IMR-90 (cell line): Measurements from ENCODE around the gene VMAC. TPM values are rescaled to one million over a fixed set of nuclear protein-coding genes. Genes with fewer than 3 reads are reported as not detected.

ENCODE experiments used
- ATAC-seq: fragments of 200-7000 bp; cut with Tn5 transposase; 2 replicates; pipeline ENCODE4 v1.9.1; 2020; ENCODE audit warnings: low read depth, mild to moderate bottlenecking, moderate library complexity
- BruUV-seq: library from RNA; stranded (reverse); fragments of 400-500 nt; replicated peaks from 2 replicates; lab custom pipeline; 2021; lab: Mats Ljungman, UMichigan
- CTCF ChIA-PET: fragments of 300-600 bp; formaldehyde crosslinking; extraction: SDS; loops from one replicate; lab custom pipeline; 2021; ENCODE audit warnings: antibody characterized with exemption; lab: Yijun Ruan, JAX
- POLR2A ChIA-PET: fragments of 300-600 bp; sonication (Branson Sonifier 250); formaldehyde crosslinking; loops from one replicate; lab custom pipeline; 2022; ENCODE audit warnings: antibody characterized with exemption; ENCODE audit not compliant: unreplicated experiment; lab: Charles Lee
- DNase-seq: peaks from one replicate; pipeline ENCODE4 v3.0.0; 2013
- H2AFZ ChIP-seq: replicated peaks from 2 replicates; pipeline ENCODE3; 2013; ENCODE audit warnings: low read length, mild to moderate bottlenecking; ENCODE audit not compliant: poor library complexity
- H2AK5ac ChIP-seq: 2 replicates; pipeline ENCODE4 v1.6.1; 2013; ENCODE audit warnings: low read depth, low read length, inconsistent platforms
- H2AK9ac ChIP-seq: replicated peaks from 2 replicates; pipeline ENCODE3; 2013; ENCODE audit warnings: mild to moderate bottlenecking, low read depth, low read length, moderate library complexity; ENCODE audit not compliant: poor library complexity
- H2BK120ac ChIP-seq: 2 replicates; pipeline ENCODE4 v1.6.1; 2013; ENCODE audit warnings: low read depth, low read length, inconsistent platforms
- H2BK15ac ChIP-seq: 3 replicates; pipeline ENCODE4 v1.6.1; 2013; ENCODE audit warnings: low read depth, low read length, inconsistent platforms
- H2BK20ac ChIP-seq: 2 replicates; pipeline ENCODE4 v1.6.1; 2013; ENCODE audit warnings: low read depth, mild to moderate bottlenecking, inconsistent platforms, low read length, moderate library complexity
- H2BK5ac ChIP-seq: 2 replicates; pipeline ENCODE4 v1.6.1; 2013; ENCODE audit warnings: mild to moderate bottlenecking, low read depth, low read length, inconsistent platforms; ENCODE audit not compliant: poor library complexity, severe bottlenecking
- H3K14ac ChIP-seq: replicated peaks from 2 replicates; pipeline ENCODE4 v1.6.1; 2013; ENCODE audit warnings: low read depth, low read length, inconsistent platforms
- H3K18ac ChIP-seq: 2 replicates; pipeline ENCODE4 v1.6.1; 2013; ENCODE audit warnings: low read depth, low read length, control low read depth
- H3K23ac ChIP-seq: 2 replicates; pipeline ENCODE4 v1.6.1; 2013; ENCODE audit warnings: low read depth, low read length, inconsistent platforms
- H3K27ac ChIP-seq: 2 replicates; pipeline ENCODE4 v1.5.1; 2013; ENCODE audit warnings: mild to moderate bottlenecking, control low read depth, low read length; ENCODE audit not compliant: insufficient read depth
- H3K27me3 ChIP-seq: 2 replicates; pipeline ENCODE4 v1.6.1; 2013; ENCODE audit warnings: low read length; ENCODE audit not compliant: control insufficient read depth, insufficient read depth
- H3K36me3 ChIP-seq: 2 replicates; pipeline ENCODE4 v1.6.1; 2013; ENCODE audit warnings: low read length, mixed read lengths; ENCODE audit not compliant: control insufficient read depth, insufficient read depth
- H3K4ac ChIP-seq: 2 replicates; pipeline ENCODE4 v1.6.1; 2013; ENCODE audit warnings: low read depth, low read length, inconsistent platforms
- H3K4me1 ChIP-seq: 2 replicates; pipeline ENCODE4 v1.6.1; 2013; ENCODE audit warnings: low read length, mixed read lengths; ENCODE audit not compliant: control insufficient read depth, insufficient read depth
- H3K4me2 ChIP-seq: 2 replicates; pipeline ENCODE4 v1.6.1; 2013; ENCODE audit warnings: low read depth, mild to moderate bottlenecking, control low read depth, low read length, moderate library complexity
- H3K4me3 ChIP-seq: 2 replicates; pipeline ENCODE4 v1.5.1; 2013; ENCODE audit warnings: low read depth, mild to moderate bottlenecking, control low read depth, low read length, moderate library complexity; ENCODE audit not compliant: insufficient read depth
- H3K56ac ChIP-seq: 2 replicates; pipeline ENCODE4 v1.6.1; 2013; ENCODE audit warnings: low read length, inconsistent platforms; ENCODE audit not compliant: insufficient read depth; ENCODE audit errors: extremely low read depth
- H3K79me1 ChIP-seq, 2 experiments: 2 replicates each; pipeline ENCODE4 v1.6.1; 2013; ENCODE audit warnings: low read length in 2 of 2, inconsistent platforms in 1 of 2, low read depth in 1 of 2
- H3K9ac ChIP-seq: 2 replicates; pipeline ENCODE4 v1.6.1; 2013; ENCODE audit warnings: low read depth, low read length, control low read depth
- H3K9me1 ChIP-seq: 2 replicates; pipeline ENCODE4 v1.6.1; 2013; ENCODE audit warnings: low read length, inconsistent platforms; ENCODE audit not compliant: insufficient read depth
- H3K9me3 ChIP-seq: 2 replicates; pipeline ENCODE4 v1.6.1; 2013; ENCODE audit warnings: low read length; ENCODE audit not compliant: control insufficient read depth, insufficient read depth
- H4K20me1 ChIP-seq: 2 replicates; pipeline ENCODE4 v1.6.1; 2013; ENCODE audit warnings: low read length, inconsistent platforms; ENCODE audit not compliant: insufficient read depth
- H4K5ac ChIP-seq: 2 replicates; pipeline ENCODE4 v1.6.1; 2013; ENCODE audit warnings: mild to moderate bottlenecking, low read depth, low read length, control low read depth
- H4K8ac ChIP-seq, 2 experiments: 2 replicates each; pipeline ENCODE4 v1.6.1; 2013; ENCODE audit warnings: low read depth in 2 of 2, low read length in 2 of 2, control low read depth in 1 of 2, inconsistent platforms in 1 of 2
- H4K91ac ChIP-seq: 2 replicates; pipeline ENCODE4 v1.6.1; 2013; ENCODE audit warnings: low read depth, low read length, inconsistent platforms; ENCODE audit not compliant: insufficient read depth
- BHLHE40 ChIP-seq: fragments of 150-350 bp; IDR thresholded peaks from 2 replicates; pipeline ENCODE4 v1.6.1; 2016; ENCODE audit warnings: mild to moderate bottlenecking, low read depth, low read length
- CEBPB ChIP-seq: IDR thresholded peaks from 2 replicates; pipeline ENCODE4 v1.6.1; 2012; ENCODE audit warnings: low read depth, low read length, improper control_type of control experiment
- CHD1 ChIP-seq: IDR thresholded peaks from 2 replicates; pipeline ENCODE4 v1.6.1; 2012; ENCODE audit warnings: low read depth, low read length, improper control_type of control experiment
- ELK1 ChIP-seq: fragments of 150-350 bp; IDR thresholded peaks from 2 replicates; pipeline ENCODE4 v1.6.1; 2016; ENCODE audit warnings: low read depth, mild to moderate bottlenecking, low read length, moderate library complexity, borderline replicate concordance
- MAFK ChIP-seq: IDR thresholded peaks from 2 replicates; pipeline ENCODE4 v1.6.1; 2012; ENCODE audit warnings: low read depth, low read length, improper control_type of control experiment
- MXI1 ChIP-seq: IDR thresholded peaks from 2 replicates; pipeline ENCODE4 v1.6.1; 2012; ENCODE audit warnings: low read depth, mild to moderate bottlenecking, low read length, moderate library complexity, borderline replicate concordance
- NFE2L2 ChIP-seq: fragments of 150-350 bp; IDR thresholded peaks from 2 replicates; pipeline ENCODE4 v1.6.1; 2016; ENCODE audit warnings: low read depth, mild to moderate bottlenecking, low read length
- POLR2A ChIP-seq: IDR thresholded peaks from 2 replicates; pipeline ENCODE4 v1.6.1; 2012; ENCODE audit warnings: mild to moderate bottlenecking, low read depth, low read length
- RAD21 ChIP-seq: IDR thresholded peaks from 2 replicates; pipeline ENCODE4 v1.6.1; 2012; ENCODE audit warnings: low read length, improper control_type of control experiment
- RCOR1 ChIP-seq: IDR thresholded peaks from 2 replicates; pipeline ENCODE4 v1.6.1; 2012; ENCODE audit warnings: mild to moderate bottlenecking, low read length, improper control_type of control experiment; ENCODE audit not compliant: insufficient replicate concordance
- RFX5 ChIP-seq: IDR thresholded peaks from 2 replicates; pipeline ENCODE4 v1.8.0; 2012; ENCODE audit warnings: low read depth, mild to moderate bottlenecking, low read length, moderate library complexity
- SMC3 ChIP-seq: fragments of 150-350 bp; IDR thresholded peaks from 2 replicates; pipeline ENCODE4 v1.6.1; 2016; ENCODE audit warnings: low read depth, mild to moderate bottlenecking, antibody characterized with exemption, low read length, moderate library complexity
- WGBS, 2 experiments: methylation state at CpG; one replicate each; pipeline versions ENCODE4 v1.1.5 to v1.1.7; 2013; ENCODE audit warnings: missing lambda C conversion rate in 2 of 2; ENCODE audit not compliant: insufficient read length in 1 of 2; ENCODE audit errors: extremely low coverage in 2 of 2; 5-methylcytosine and 5-hydroxymethylcytosine counted together
- dilution Hi-C: fragments of 300-500 bp; cut with HindIII; formaldehyde crosslinking; loops from one replicate; pipeline ENCODE4 v1.14.3; 2018; ENCODE audit warnings: low sequenced_read_pairs; ENCODE audit not compliant: unreplicated experiment
- in situ Hi-C: fragments of 300-500 bp; cut with MboI; formaldehyde crosslinking; loops from 3 replicates; pipeline ENCODE4 v1.14.3; 2019; ENCODE audit warnings: low sequenced_read_pairs, inconsistent platforms, mixed read lengths
- intact Hi-C: fragments of 100-400 bp; cut with micrococcal nuclease; formaldehyde crosslinking; loops from 2 replicates; pipeline ENCODE4 v1.10.0; 2022
- polyA plus RNA-seq, 3 experiments: library from polyadenylated mRNA; depleted of rRNA; stranded (reverse); fragments of >200 nt; gene quantifications; 2 replicates each; pipeline ENCODE4 v1.2.3, GENCODE V29; 2012; ENCODE audit warnings: low replicate concordance in 1 of 3
- total RNA-seq: library from RNA; depleted of rRNA; stranded (reverse); fragments of >200 nt; gene quantifications from 2 replicates; pipeline ENCODE4 v1.2.3, GENCODE V29; 2012

Gene VMAC
- total and polyA plus RNA-seq, 2 of the 4 experiments (the other 2 are of a cell fraction) = 1.4 to 3.1 TPM

- H4K20me1 ChIP-seq = peaks cover 4% of the 10 kb centered on the region; the same call in 1 of the 2 replicates
- peaks cover 11% of the 10 kb centered on the region for H3K4me1 ChIP-seq
- H4K91ac ChIP-seq = no peak overlapping the region
- no peak overlapping the region for H3K27ac ChIP-seq
- H3K23ac ChIP-seq = no peak overlapping the region
- no peaks in the 10 kb centered on the region for H3K9me3 ChIP-seq
- BruUV-seq = no TSS peak
- no peak overlapping the region for H2AK9ac ChIP-seq
- H2BK5ac ChIP-seq = no peak overlapping the region
- 93% methylated on average over 31 of the region's 42 CpGs; no CpG with 5 or more reads in 1 of the 2 experiments for WGBS, 2 experiments
- no peak overlapping the region for H2AK5ac ChIP-seq
- H4K5ac ChIP-seq = no peak overlapping the region
- H3K18ac ChIP-seq = no peak overlapping the region
- peaks cover 56% of the 10 kb centered on the region for H3K36me3 ChIP-seq
- H3K9ac ChIP-seq = no peak overlapping the region
- in situ Hi-C loops (no loop called here), intact Hi-C loops (no loop called here), dilution Hi-C loops (no loop called here)
- no peak overlapping the region for H3K56ac ChIP-seq
- no peak overlapping the region for H3K14ac ChIP-seq
- H3K4me2 ChIP-seq = no peak overlapping the region
- 0 out of 4 replicates have a peak, but pooled peaks cover 0 to 4% of the 10 kb centered on the region in 2 experiments for H3K79me1 ChIP-seq
- H2BK15ac ChIP-seq = no peak overlapping the region
- ATAC-seq = no peak
- CTCF ChIA-PET = no interaction called here
- no peak overlapping the region for H4K8ac ChIP-seq
- no peak overlapping the region for H2BK20ac ChIP-seq
- no peak overlapping the region for H2BK120ac ChIP-seq
- no peak overlapping the region for H2AFZ ChIP-seq
- H3K4ac ChIP-seq = no peak overlapping the region
- H3K4me3 ChIP-seq = no peak overlapping the region
- POLR2A ChIA-PET = no interaction called here
- no peaks in the 10 kb centered on the region for H3K27me3 ChIP-seq
- no peak for DNase-seq
- no peaks in the 10 kb centered on the region for H3K9me1 ChIP-seq
- TF ChIP-seq CHD1 = no peak
- no peak for TF ChIP-seq NFE2L2
- no peak for TF ChIP-seq MXI1
- no peak for TF ChIP-seq RFX5
- no peak for TF ChIP-seq MAFK
- no peak for TF ChIP-seq RCOR1
- TF ChIP-seq CEBPB = no peak
- TF ChIP-seq BHLHE40 = no peak
- TF ChIP-seq ELK1 = no peak
- TF ChIP-seq POLR2A = no peak
- TF ChIP-seq SMC3 = no peak
- no peak for TF ChIP-seq RAD21
These were observed 10.5 kb downstream of the VMAC start for GRCh38 chr19:5914946-5915781.
